ENCODE data around the gene ZNF669.
"Not testable (repeated sequence)": the region's sequence is repeated elsewhere in the genome, so short reads cannot be mapped to it uniquely, and the experiment has no call there.

ZNF669 gene
- long read RNA-seq, transcript ZNF669-204 (4 exons, 1,718 nt) = major isoform, 35 of 44 reads
- long read RNA-seq, transcript ZNF669-201 (4 exons, 1,951 nt) = minor isoform, 6 of 44 reads
- long read RNA-seq, partial matches to known transcripts = 0 of 44 reads
- long read RNA-seq, other reads (novel, unspliced or antisense) = 2 of 44 reads

- Histone ChIP-seq H3K27me3 (ENCODE audit: insufficient read depth, poor library complexity, severe bottlenecking) (no peaks in the 10 kb centered on the region), H3K4me3 (replicated peaks; ENCODE audit: insufficient read depth, low read length) (peak within 1 kb of the TSS; percentile 90), H3K27ac (replicated peaks) (peak within 1 kb of the TSS; percentile 88)
- TF ChIP-seq POLR2AphosphoS5 (IDR thresholded peaks at IDR 0.05; ENCODE audit: low read depth) (peak; percentile 86), REST (IDR thresholded peaks at IDR 0.05; ENCODE audit: insufficient replicate concordance, low read depth) (no peak), GABPA (IDR thresholded peaks at IDR 0.05; ENCODE audit: low read depth) (peak; percentile 89), SPI1 (IDR thresholded peaks at IDR 0.05; ENCODE audit: borderline replicate concordance, low read depth) (no peak; the same call in 1 of the 2 replicates), CTCF (IDR thresholded peaks at IDR 0.05; ENCODE audit: insufficient read depth, low read length) (no peak)
- DNase-seq (ENCODE audit: low read depth in 1 of 2, low spot score in 1 of 2) = peak; percentile 95 to 97
These were observed at the start of gene ZNF669 for GRCh38 chr1:247103859-247104591. Gene ZNF669, minus strand, starts transcription at chr1:247104356. Its CDS starts 157 bp downstream, at chr1:247104199.

GRCh38 chr1:247147781-247148180 lies 43.6 kb upstream of the ZNF669 start:
- Histone ChIP-seq H3K27ac (replicated peaks) (no peak overlapping the region), H3K4me3 (replicated peaks; ENCODE audit: insufficient read depth, low read length) (no peak overlapping the region), H3K27me3 (ENCODE audit: insufficient read depth, poor library complexity, severe bottlenecking) (no peaks in the 10 kb centered on the region)
- TF ChIP-seq GABPA (IDR thresholded peaks at IDR 0.05; ENCODE audit: low read depth) = no peak
- TF ChIP-seq SPI1 (IDR thresholded peaks at IDR 0.05; ENCODE audit: borderline replicate concordance, low read depth) = no peak
- no peak for TF ChIP-seq POLR2AphosphoS5 (IDR thresholded peaks at IDR 0.05; ENCODE audit: low read depth)
- no peak for TF ChIP-seq REST (IDR thresholded peaks at IDR 0.05; ENCODE audit: insufficient replicate concordance, low read depth)
- no peak for TF ChIP-seq CTCF (IDR thresholded peaks at IDR 0.05; ENCODE audit: insufficient read depth, low read length)
- no peak for DNase-seq (ENCODE audit: low read depth in 1 of 2, low spot score in 1 of 2)

- DNase-seq (ENCODE audit: low read depth in 1 of 2, low spot score in 1 of 2); H3K4me3 ChIP-seq (replicated peaks; ENCODE audit: insufficient read depth, low read length); H3K27me3 ChIP-seq (ENCODE audit: insufficient read depth, poor library complexity, severe bottlenecking); H3K27ac ChIP-seq (replicated peaks): not testable (repeated sequence)
These were observed 43.0 kb upstream of the ZNF669 start for GRCh38 chr1:247147120-247147519.

- no peak overlapping the region for H3K4me3 ChIP-seq (replicated peaks; ENCODE audit: insufficient read depth, low read length)
- no peaks in the 10 kb centered on the region for H3K27me3 ChIP-seq (ENCODE audit: insufficient read depth, poor library complexity, severe bottlenecking)
- no peak for DNase-seq (ENCODE audit: low read depth in 1 of 2, low spot score in 1 of 2)
- TF ChIP-seq GABPA (IDR thresholded peaks at IDR 0.05; ENCODE audit: low read depth) = no peak
- peak; percentile 2 for TF ChIP-seq CTCF (IDR thresholded peaks at IDR 0.05; ENCODE audit: insufficient read depth, low read length)
- TF ChIP-seq REST (IDR thresholded peaks at IDR 0.05; ENCODE audit: insufficient replicate concordance, low read depth) = no peak
- H3K27ac ChIP-seq (replicated peaks) = no peak overlapping the region
These were observed 42.5 kb upstream of the ZNF669 start for GRCh38 chr1:247146671-247147070.

All from HL-60 (cell line).